COLO668 (cell line): ENCODE measurements around the gene EPN2.

Experiments
- DNase-seq: peaks from one replicate; lab custom pipeline; 2025; ENCODE audit not compliant: unreplicated experiment; lab: John Stamatoyannopoulos, UW

The EPN2 gene

DNA sequence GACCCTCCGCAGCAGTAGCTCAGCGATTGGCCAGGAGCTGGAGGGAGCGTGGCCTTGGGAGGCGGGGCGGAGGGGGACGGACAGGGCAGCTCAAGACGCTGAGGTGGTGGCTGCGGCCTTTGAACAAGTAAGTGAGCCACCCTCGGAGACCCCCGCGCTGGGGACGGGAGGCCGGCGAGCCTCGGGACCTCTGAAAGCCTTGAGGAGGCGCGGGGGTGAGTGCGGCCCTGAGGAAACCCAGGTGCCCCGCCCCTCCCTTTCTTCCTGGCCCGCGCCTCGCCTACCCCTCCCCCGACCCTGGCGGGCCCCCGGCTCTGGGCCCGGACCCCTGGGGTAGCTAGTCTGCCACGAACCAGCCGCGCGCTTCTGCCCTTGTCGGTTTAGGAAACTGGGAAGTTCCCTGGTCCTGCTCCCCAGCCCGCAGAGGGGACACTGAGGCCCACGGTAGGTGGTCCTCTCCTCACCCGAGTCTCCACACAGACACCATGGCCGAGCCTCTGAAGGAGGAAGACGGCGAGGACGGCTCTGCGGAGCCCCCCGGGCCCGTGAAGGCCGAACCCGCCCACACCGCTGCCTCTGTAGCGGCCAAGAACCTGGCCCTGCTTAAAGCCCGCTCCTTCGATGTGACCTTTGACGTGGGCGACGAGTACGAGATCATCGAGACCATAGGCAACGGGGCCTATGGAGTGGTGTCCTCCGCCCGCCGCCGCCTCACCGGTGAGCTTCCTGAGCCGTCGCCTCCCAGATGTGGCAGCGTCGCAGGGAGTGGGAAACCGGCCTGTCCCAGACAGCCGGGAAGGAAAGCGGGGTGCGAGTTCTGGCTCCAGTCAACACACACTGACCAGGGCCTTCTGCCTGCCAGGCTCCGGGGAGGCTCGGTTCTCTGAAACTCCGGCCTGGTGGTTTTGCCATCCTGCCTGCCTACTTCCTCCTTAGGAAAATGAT lies 141.5 kb downstream of the EPN2 start, which contains the start of gene MAPK7:
Gene MAPK7 (plus strand): TSS at position 83 of the 945 bp plus-strand sequence. CDS start 403 bp downstream, at position 486.
- peak; percentile 2 for DNase-seq

GRCh38 chr17:19379361-19380065 lies 142.3 kb downstream of the EPN2 start:
- no peak for DNase-seq

- DNase-seq = no peak
Observed at GRCh38 chr17:19380481-19381301, 143.5 kb downstream of the EPN2 start.

GRCh38 chr17:19381361-19381740 lies 144.2 kb downstream of the EPN2 start:
- no peak for DNase-seq

DNA sequence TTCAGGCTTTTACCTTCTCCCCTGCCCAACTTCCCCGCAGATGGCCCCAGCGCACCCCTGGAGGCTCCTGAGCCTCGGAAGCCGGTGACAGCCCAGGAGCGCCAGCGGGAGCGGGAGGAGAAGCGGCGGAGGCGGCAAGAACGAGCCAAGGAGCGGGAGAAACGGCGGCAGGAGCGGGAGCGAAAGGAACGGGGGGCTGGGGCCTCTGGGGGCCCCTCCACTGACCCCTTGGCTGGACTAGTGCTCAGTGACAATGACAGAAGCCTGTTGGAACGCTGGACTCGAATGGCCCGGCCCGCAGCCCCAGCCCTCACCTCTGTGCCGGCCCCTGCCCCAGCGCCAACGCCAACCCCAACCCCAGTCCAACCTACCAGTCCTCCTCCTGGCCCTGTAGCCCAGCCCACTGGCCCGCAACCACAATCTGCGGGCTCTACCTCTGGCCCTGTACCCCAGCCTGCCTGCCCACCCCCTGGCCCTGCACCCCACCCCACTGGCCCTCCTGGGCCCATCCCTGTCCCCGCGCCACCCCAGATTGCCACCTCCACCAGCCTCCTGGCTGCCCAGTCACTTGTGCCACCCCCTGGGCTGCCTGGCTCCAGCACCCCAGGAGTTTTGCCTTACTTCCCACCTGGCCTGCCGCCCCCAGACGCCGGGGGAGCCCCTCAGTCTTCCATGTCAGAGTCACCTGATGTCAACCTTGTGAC lies 144.7 kb downstream of the EPN2 start:
- DNase-seq = no peak

- DNase-seq = no peak
Observed at GRCh38 chr17:19382531-19383444, 145.6 kb downstream of the EPN2 start.

DNA sequence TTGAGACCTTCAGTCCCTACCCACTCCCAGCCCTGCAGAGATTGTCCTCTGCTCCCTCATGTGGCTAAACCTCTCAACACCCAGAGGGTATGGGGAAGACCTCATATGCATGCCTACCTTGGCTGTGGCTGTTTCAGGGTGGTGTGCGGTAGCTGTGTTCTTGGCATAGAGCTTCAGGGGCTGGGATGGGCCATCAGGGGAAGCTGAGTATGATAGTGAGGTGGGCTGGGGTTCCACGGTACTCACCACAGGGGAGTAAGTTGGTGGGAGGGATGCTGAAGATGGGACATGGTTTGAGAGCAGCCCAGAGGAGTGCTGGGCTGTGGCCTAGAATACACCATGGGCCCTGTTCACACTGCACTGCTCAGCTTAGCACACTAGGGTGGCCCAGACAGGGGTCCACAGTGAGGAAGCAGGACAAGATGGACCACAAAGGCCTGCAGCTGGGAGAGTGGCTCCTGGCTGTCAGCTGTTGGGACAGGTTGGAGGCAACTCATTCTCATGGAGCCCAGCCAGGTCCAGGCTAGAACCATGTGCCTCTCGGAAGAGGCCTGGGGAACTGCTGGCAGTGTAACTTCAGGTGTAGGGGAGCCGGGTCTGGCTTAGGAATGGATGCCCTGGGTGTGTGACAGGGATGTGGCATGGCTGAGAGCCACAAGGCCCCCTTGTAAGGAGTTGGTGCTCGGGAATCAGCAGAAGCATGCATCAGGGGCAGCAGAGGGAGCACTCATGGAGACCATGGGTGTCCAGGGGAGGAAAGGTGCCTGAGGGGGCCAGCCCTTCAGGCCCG lies 146.7 kb downstream of the EPN2 start:
- no peak for DNase-seq

DNA sequence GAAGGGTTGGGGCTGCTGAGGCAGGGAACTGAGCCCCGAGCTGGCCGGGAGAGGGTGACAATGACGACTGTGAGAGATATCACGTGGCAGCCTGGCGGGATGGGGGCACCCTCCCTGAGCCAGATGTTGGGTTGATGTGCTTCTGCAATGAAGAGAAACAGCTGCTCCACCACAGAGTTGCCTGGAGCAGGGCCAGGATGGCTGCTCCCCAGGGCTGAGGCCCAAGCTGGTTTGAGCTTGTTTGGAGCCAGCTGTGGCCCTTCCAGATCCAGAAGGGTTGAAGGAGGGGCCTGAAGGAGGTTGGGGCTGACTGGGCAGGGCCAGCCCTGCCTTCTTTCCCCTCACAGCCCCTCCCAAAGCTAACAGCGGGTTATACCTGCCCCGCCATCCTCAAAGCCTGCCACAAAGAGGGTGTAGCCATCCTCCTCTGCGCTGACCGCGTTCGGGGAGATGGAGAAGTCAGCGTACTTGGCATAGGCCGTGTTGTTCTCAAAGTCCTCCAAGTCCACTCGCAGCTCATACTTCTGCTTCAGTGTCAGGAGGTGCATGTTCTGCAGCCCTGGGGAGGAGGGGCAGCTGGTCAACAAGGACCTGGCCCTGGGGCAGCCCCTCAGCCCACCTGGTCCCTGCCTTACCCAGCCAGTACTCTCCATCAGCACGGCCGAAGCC lies 147.7 kb downstream of the EPN2 start:
- DNase-seq = peak; percentile 14

DNA sequence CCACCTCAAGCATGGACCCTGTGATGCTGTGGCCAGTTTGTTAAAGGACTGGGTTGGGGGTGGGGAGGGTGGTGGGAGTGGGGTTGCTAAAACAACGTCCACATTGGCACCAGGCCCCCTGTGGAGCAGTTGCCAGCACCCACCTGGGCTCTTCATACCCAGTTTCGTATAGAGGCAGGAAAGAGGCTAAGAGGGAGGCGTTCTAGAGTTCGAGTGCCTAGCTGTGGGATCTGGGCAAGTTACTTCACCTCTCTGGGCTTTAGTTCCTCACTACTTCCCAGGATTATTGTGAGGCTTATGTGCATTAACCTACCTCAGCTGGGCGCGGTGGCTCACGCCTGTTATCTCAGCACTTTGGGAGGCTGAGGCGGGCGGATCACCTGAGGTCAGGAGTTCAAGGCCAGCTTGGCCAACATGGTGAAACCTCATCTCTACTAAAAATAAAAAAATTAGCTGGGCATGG lies 148.4 kb downstream of the EPN2 start:
- no peak for DNase-seq
